ENCODE measurements around the gene GPC6.

Gene GPC6

DNA sequence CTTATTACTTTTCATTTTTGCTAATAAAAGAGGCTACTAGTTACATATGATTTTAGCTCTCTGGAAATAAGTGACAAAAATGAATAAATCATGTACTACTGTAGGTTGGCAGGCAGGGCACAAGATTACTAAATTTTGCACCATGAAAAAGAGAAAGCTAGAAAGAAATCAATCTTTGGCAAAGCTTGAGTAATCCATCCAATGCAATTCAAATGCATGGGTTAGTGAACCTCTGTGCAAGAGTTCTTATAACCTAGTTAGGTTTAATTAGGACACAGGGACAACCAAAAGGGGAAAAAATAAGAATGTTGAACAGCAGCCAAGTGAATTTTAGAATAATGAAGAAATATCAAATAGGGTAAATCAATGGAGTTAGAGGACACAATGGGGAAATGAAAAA, 947.4 kb downstream of the GPC6 start:
- no peaks in the 10 kb centered on the region for H3K4me1 ChIP-seq (ENCODE audit: control insufficient read depth, insufficient read depth, low read length)
- no peak overlapping the region for H3K4me3 ChIP-seq (ENCODE audit: low read depth, low read length)
- CTCF ChIA-PET = interaction anchor here (0.6 kb wide), 1 partner anchor 32 kb away, joined by 4 read pairs; no protein-coding TSS in a partner anchor
- no peaks in the 10 kb centered on the region for H3K36me3 ChIP-seq (ENCODE audit: control insufficient read depth in 2 of 2, insufficient read depth in 1 of 2, low read length in 2 of 2)
- POLR2A ChIA-PET = no interaction called here
- H3K9me3 ChIP-seq (ENCODE audit: control insufficient read depth, insufficient read depth, low read depth, low read length) = no peaks in the 10 kb centered on the region
- no peak for TF ChIP-seq ZNF529 (tag by site-specific recombination; IDR thresholded peaks at IDR 0.05; ENCODE audit: insufficient replicate concordance)
- TF ChIP-seq ZNF311 (tag by site-specific recombination; IDR thresholded peaks at IDR 0.05; ENCODE audit: borderline replicate concordance) = no peak
- no peak for TF ChIP-seq GLIS1 (tag by site-specific recombination; IDR thresholded peaks at IDR 0.05)
- TF ChIP-seq EGR2 (tag by site-specific recombination; IDR thresholded peaks at IDR 0.05; ENCODE audit: low read depth) = no peak
- no peak for TF ChIP-seq ZNF610 (tag by site-specific recombination; IDR thresholded peaks at IDR 0.05; ENCODE audit: borderline replicate concordance)
- TF ChIP-seq, protein P1, sequence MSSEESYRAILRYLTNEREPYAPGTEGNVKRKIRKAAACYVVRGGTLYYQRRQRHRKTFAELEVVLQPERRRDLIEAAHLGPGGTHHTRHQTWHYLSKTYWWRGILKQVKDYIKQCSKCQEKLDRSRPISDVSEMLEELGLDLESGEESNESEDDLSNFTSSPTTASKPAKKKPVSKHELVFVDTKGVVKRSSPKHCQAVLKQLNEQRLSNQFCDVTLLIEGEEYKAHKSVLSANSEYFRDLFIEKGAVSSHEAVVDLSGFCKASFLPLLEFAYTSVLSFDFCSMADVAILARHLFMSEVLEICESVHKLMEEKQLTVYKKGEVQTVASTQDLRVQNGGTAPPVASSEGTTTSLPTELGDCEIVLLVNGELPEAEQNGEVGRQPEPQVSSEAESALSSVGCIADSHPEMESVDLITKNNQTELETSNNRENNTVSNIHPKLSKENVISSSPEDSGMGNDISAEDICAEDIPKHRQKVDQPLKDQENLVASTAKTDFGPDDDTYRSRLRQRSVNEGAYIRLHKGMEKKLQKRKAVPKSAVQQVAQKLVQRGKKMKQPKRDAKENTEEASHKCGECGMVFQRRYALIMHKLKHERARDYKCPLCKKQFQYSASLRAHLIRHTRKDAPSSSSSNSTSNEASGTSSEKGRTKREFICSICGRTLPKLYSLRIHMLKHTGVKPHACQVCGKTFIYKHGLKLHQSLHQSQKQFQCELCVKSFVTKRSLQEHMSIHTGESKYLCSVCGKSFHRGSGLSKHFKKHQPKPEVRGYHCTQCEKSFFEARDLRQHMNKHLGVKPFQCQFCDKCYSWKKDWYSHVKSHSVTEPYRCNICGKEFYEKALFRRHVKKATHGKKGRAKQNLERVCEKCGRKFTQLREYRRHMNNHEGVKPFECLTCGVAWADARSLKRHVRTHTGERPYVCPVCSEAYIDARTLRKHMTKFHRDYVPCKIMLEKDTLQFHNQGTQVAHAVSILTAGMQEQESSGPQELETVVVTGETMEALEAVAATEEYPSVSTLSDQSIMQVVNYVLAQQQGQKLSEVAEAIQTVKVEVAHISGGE (tag by site-specific recombination; conservative IDR thresholded peaks at IDR 0.05; ENCODE audit: low read depth) = no peak
- TF ChIP-seq, protein P2, sequence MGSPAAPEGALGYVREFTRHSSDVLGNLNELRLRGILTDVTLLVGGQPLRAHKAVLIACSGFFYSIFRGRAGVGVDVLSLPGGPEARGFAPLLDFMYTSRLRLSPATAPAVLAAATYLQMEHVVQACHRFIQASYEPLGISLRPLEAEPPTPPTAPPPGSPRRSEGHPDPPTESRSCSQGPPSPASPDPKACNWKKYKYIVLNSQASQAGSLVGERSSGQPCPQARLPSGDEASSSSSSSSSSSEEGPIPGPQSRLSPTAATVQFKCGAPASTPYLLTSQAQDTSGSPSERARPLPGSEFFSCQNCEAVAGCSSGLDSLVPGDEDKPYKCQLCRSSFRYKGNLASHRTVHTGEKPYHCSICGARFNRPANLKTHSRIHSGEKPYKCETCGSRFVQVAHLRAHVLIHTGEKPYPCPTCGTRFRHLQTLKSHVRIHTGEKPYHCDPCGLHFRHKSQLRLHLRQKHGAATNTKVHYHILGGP (tag by site-specific recombination; IDR thresholded peaks at IDR 0.05) = no peak
- TF ChIP-seq, protein P3, sequence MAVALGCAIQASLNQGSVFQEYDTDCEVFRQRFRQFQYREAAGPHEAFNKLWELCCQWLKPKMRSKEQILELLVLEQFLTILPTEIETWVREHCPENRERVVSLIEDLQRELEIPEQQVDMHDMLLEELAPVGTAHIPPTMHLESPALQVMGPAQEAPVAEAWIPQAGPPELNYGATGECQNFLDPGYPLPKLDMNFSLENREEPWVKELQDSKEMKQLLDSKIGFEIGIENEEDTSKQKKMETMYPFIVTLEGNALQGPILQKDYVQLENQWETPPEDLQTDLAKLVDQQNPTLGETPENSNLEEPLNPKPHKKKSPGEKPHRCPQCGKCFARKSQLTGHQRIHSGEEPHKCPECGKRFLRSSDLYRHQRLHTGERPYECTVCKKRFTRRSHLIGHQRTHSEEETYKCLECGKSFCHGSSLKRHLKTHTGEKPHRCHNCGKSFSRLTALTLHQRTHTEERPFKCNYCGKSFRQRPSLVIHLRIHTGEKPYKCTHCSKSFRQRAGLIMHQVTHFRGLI (tag by site-specific recombination; IDR thresholded peaks at IDR 0.05) = no peak
- no peak for TF ChIP-seq ZNF621 (tag by site-specific recombination; IDR thresholded peaks at IDR 0.05)
- no peak for TF ChIP-seq ZNF571 (tag by site-specific recombination; IDR thresholded peaks at IDR 0.05)
- no peak for TF ChIP-seq ZIC2 (tag by site-specific recombination; IDR thresholded peaks at IDR 0.05)
- TF ChIP-seq ZNF341 (tag by site-specific recombination; IDR thresholded peaks at IDR 0.05; ENCODE audit: low read depth) = no peak
- TF ChIP-seq ZNF416 (tag by site-specific recombination; IDR thresholded peaks at IDR 0.05) = no peak
- TF ChIP-seq KLF7 (tag by site-specific recombination; IDR thresholded peaks at IDR 0.05; ENCODE audit: borderline replicate concordance) = no peak
- H3K27ac ChIP-seq (ENCODE audit: extremely low read depth, low read depth, low read length) = no peak overlapping the region

DNA sequence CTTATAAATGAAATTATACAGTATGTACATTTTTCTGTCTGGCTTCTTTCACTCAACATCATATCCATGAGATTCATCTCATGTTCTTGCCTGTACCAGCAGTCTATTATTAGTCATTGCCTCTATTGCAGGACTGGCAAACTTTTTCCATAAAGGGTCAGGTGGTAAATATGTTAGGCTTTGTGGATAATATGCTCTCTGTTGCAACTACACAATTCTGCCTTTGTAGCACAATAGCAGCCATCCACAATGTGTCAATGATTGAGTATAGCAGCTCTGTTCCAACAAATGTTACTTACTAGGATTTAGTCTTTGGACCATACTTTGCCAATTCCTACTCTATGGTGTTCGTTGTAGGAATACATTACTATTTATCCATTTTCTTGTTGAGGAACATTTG, 948.5 kb downstream of the GPC6 start:
- no peaks in the 10 kb centered on the region for H3K36me3 ChIP-seq (ENCODE audit: control insufficient read depth in 2 of 2, insufficient read depth in 1 of 2, low read length in 2 of 2)
- ChIA-PET POLR2A (no interaction called here), CTCF (no interaction called here)
- no peak overlapping the region for H3K4me3 ChIP-seq (ENCODE audit: low read depth, low read length)
- no peaks in the 10 kb centered on the region for H3K4me1 ChIP-seq (ENCODE audit: control insufficient read depth, insufficient read depth, low read length)
- TF ChIP-seq ZNF157 (tag by site-specific recombination; IDR thresholded peaks at IDR 0.05) = no peak
- no peak for TF ChIP-seq ZFHX2 (tag by site-specific recombination; conservative IDR thresholded peaks at IDR 0.05)
- TF ChIP-seq KLF7 (tag by site-specific recombination; IDR thresholded peaks at IDR 0.05; ENCODE audit: borderline replicate concordance) = no peak
- H3K27ac ChIP-seq (ENCODE audit: extremely low read depth, low read depth, low read length) = no peak overlapping the region
- H3K9me3 ChIP-seq (ENCODE audit: control insufficient read depth, insufficient read depth, low read depth, low read length) = no peaks in the 10 kb centered on the region

DNA sequence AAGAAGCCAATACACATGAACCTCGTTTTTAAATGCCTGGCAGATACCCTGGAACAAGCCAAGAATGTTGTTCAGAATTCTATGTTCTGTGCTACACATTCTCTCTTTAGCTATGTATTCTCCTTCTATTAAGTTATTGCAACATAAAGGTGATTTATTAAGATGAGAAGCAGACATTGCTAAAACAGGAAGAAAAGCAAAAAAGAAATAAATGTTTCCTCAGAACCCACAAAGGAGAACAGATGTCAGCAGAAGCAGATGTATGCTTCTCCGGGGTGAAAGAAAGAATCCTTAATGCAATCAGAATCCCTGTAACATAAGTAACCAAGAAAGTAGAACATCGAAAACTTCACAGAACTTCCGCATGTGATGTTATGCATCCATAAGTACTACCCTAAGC, 950.0 kb downstream of the GPC6 start:
- ChIA-PET POLR2A (no interaction called here), CTCF (no interaction called here)
- TF ChIP-seq ZNF274 (IDR thresholded peaks at IDR 0.05; ENCODE audit: low read length) (no peak), ZNF274 (tag by site-specific recombination; IDR thresholded peaks at IDR 0.05; ENCODE audit: borderline replicate concordance) (no peak), WT1 (tag by site-specific recombination; IDR thresholded peaks at IDR 0.05) (no peak), ZSCAN16 (tag by site-specific recombination; IDR thresholded peaks at IDR 0.05) (no peak), ZNF302 (tag by site-specific recombination; IDR thresholded peaks at IDR 0.05; ENCODE audit: low read depth) (no peak)
- Histone ChIP-seq H3K27ac (ENCODE audit: extremely low read depth, low read depth, low read length) (no peak overlapping the region), H3K4me1 (ENCODE audit: control insufficient read depth, insufficient read depth, low read length) (no peaks in the 10 kb centered on the region), H3K9me3 (ENCODE audit: control insufficient read depth, insufficient read depth, low read depth, low read length) (no peaks in the 10 kb centered on the region), H3K4me3 (ENCODE audit: low read depth, low read length) (no peak overlapping the region), H3K36me3 (ENCODE audit: control insufficient read depth in 2 of 2, insufficient read depth in 1 of 2, low read length in 2 of 2) (no peaks in the 10 kb centered on the region)
